Parathyroid adenoma (tissue), 2 donors: ENCODE data around the gene ERMAP.
A peak's percentile ranks its signal among the peaks of the same experiment; 100 is the strongest.

Source experiments
- H2AFZ ChIP-seq: fragments of 300-600 bp; sonication (generic); one replicate; pipeline ENCODE4 v1.7.0; 2017; ENCODE audit warnings: antibody characterized with exemption, mild to moderate bottlenecking
- H3K27ac ChIP-seq: fragments of 300-600 bp; sonication (generic); one replicate; pipeline ENCODE4 v1.7.0; 2017
- H3K27me3 ChIP-seq: fragments of 300-600 bp; sonication (generic); one replicate; pipeline ENCODE4 v1.7.0; 2017; ENCODE audit warnings: low read length; ENCODE audit not compliant: control insufficient read depth, insufficient read depth
- H3K36me3 ChIP-seq: fragments of 300-600 bp; sonication (generic); one replicate; pipeline ENCODE4 v1.7.0; 2017; ENCODE audit warnings: low read length; ENCODE audit not compliant: control insufficient read depth, insufficient read depth
- H3K4me1 ChIP-seq: fragments of 300-600 bp; sonication (generic); one replicate; pipeline ENCODE4 v1.7.0; 2017; ENCODE audit warnings: control low read depth
- H3K4me2 ChIP-seq: fragments of 300-600 bp; sonication (generic); one replicate; pipeline ENCODE4 v1.7.0; 2017; ENCODE audit warnings: low read length
- H3K4me3 ChIP-seq: fragments of 300-600 bp; sonication (generic); one replicate; pipeline ENCODE4 v1.7.0; 2017; ENCODE audit warnings: low read depth, low read length
- H3K79me2 ChIP-seq: fragments of 300-600 bp; sonication (generic); one replicate; pipeline ENCODE4 v1.7.0; 2017; ENCODE audit warnings: control low read depth
- H3K9ac ChIP-seq: fragments of 300-600 bp; sonication (generic); one replicate; pipeline ENCODE4 v1.7.0; 2017; ENCODE audit warnings: mild to moderate bottlenecking
- H3K9me3 ChIP-seq: fragments of 300-600 bp; sonication (generic); one replicate; pipeline ENCODE4 v1.7.0; 2017; ENCODE audit warnings: low read length; ENCODE audit not compliant: control insufficient read depth
- CTCF ChIP-seq: fragments of 300-600 bp; sonication (generic); IDR thresholded peaks from one replicate; pipeline ENCODE4 v1.7.0; 2017; ENCODE audit warnings: antibody characterized with exemption, mild to moderate bottlenecking
- donor health status: primary hyperparathyroidism.

The ERMAP gene

GRCh38 chr1:42837709-42838108 is 20.8 kb downstream of the ERMAP start:
- H2AFZ ChIP-seq: no peak overlapping the region
- TF ChIP-seq CTCF: no peak
- H3K4me3 ChIP-seq: no peak overlapping the region
- no peaks in the 10 kb centered on the region for H3K79me2 ChIP-seq
- no peaks in the 10 kb centered on the region for H3K36me3 ChIP-seq
- H3K4me1 ChIP-seq: peaks cover 13% of the 10 kb centered on the region
- H3K27ac ChIP-seq: peak overlapping the region; percentile 59
- H3K9ac ChIP-seq: no peak overlapping the region
- H3K27me3 ChIP-seq: no peaks in the 10 kb centered on the region
- no peak overlapping the region for H3K4me2 ChIP-seq
- no peaks in the 10 kb centered on the region for H3K9me3 ChIP-seq

DNA sequence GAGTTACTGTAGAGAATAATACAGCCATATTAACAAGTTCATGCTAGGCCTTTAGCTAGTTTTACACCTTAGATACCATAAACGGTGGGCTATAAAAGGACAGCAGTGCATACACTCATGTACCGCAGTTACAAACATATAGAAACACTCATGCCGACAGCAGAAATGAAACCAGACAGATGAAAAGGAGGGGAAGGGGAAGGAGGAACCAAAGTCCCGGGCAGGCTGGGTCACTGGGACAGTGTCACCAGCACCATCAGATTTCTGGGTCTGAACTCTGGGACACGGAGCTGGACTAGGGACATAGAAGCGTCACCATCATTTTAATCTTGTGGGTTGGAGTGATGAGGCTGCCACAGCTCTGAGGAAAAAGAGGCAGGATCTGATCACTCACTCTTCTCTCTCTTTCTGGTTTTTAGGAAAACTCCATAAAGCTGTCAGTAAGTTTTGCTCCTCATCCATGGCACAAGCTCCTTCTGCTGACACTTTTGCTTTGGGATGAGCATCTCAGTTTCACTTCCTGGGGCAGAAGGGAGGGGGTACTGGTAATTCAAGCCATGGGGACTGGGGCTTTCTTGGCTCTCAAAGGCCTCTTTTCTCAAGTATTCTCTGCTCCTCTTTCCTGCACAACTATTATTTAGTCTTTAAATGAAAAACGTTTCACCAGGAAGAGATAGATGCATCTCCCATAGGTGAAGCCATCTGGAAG is 21.7 kb downstream of the ERMAP start:
- TF ChIP-seq CTCF: no peak
- no peaks in the 10 kb centered on the region for H3K36me3 ChIP-seq
- peaks cover 13% of the 10 kb centered on the region for H3K4me1 ChIP-seq
- no peaks in the 10 kb centered on the region for H3K27me3 ChIP-seq
- H3K9me3 ChIP-seq: no peaks in the 10 kb centered on the region
- H3K4me3 ChIP-seq: no peak overlapping the region
- H3K79me2 ChIP-seq: no peaks in the 10 kb centered on the region
- no peak overlapping the region for H3K9ac ChIP-seq
- no peak overlapping the region for H2AFZ ChIP-seq
- no peak overlapping the region for H3K27ac ChIP-seq
- no peak overlapping the region for H3K4me2 ChIP-seq

- H2AFZ ChIP-seq: no peak overlapping the region
- no peak for TF ChIP-seq CTCF
- H3K9me3 ChIP-seq: no peaks in the 10 kb centered on the region
- no peaks in the 10 kb centered on the region for H3K27me3 ChIP-seq
- no peak overlapping the region for H3K27ac ChIP-seq
- H3K9ac ChIP-seq: no peak overlapping the region
- no peak overlapping the region for H3K4me2 ChIP-seq
- H3K4me3 ChIP-seq: no peak overlapping the region
- no peaks in the 10 kb centered on the region for H3K36me3 ChIP-seq
- no peaks in the 10 kb centered on the region for H3K79me2 ChIP-seq
- H3K4me1 ChIP-seq: peaks cover 10% of the 10 kb centered on the region
Measured at GRCh38 chr1:42841010-42841409, 24.1 kb downstream of the ERMAP start.

DNA sequence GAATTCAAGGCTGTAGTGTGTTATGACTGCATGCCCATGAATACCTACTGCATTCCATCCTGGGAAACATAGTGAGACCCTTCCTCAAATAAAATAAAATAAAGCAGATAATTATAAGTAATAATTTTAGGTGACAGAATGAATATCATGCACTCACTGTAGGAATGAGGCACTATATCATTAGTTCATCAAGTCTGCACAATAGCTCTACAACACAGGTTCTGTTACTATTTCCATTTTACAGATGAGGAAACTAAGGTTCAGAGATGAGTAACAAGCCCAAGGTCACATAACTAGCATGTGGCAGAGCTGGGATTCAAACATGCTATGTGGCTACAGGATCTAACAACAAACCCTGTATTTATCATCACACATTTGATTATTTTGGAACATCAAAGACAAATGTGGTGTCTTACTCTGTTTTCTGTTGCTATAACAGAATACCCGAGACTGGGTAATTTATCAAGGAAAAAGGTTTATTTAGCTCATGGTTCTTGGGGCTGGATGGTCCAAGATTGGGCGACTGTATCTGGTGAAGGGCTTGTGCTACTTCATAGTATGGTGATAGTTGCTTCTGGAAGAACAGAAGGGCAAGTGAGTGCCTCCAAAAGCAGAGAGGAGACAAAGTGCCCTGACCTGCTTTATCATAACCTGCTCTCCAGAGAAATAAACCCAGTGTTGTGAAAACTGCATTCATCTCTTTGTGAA is 24.7 kb downstream of the ERMAP start:
- H3K27ac ChIP-seq: no peak overlapping the region
- no peaks in the 10 kb centered on the region for H3K79me2 ChIP-seq
- H3K4me2 ChIP-seq: no peak overlapping the region
- H3K4me3 ChIP-seq: no peak overlapping the region
- H2AFZ ChIP-seq: no peak overlapping the region
- no peaks in the 10 kb centered on the region for H3K9me3 ChIP-seq
- H3K27me3 ChIP-seq: no peaks in the 10 kb centered on the region
- no peak for TF ChIP-seq CTCF
- peaks cover 8% of the 10 kb centered on the region for H3K4me1 ChIP-seq
- no peak overlapping the region for H3K9ac ChIP-seq
- H3K36me3 ChIP-seq: no peaks in the 10 kb centered on the region
